Panc1 (cell line): Measurements from ENCODE around the gene RASSF4. TPM values are rescaled to one million over a fixed set of nuclear protein-coding genes. Genes with fewer than 3 reads are reported as not detected.

Experiments
- ATAC-seq: fragments of 200-7000 bp; cut with Tn5 transposase; 2 replicates; pipeline ENCODE4 v1.9.1; 2020; ENCODE audit warnings: mild to moderate bottlenecking, moderate library complexity
- BruUV-seq: library from RNA; stranded (reverse); fragments of 400-500 nt; replicated peaks from 2 replicates; lab custom pipeline; 2021; lab: Mats Ljungman, UMichigan
- CTCF ChIA-PET: fragments of 300-600 bp; sonication (Branson Sonifier 250); formaldehyde crosslinking; loops from one replicate; lab custom pipeline; 2022; ENCODE audit warnings: antibody characterized with exemption; lab: Charles Lee
- POLR2A ChIA-PET: fragments of 300-600 bp; sonication (Branson Sonifier 250); formaldehyde crosslinking; loops from one replicate; lab custom pipeline; 2022; ENCODE audit warnings: antibody characterized with exemption; lab: Charles Lee
- DNase-seq: peaks from one replicate; pipeline ENCODE4 v3.0.0-alpha.2; 2010; ENCODE audit warnings: low read depth, low spot score
- H3K27ac ChIP-seq: 2 replicates; pipeline ENCODE4 v1.5.1; 2011; ENCODE audit warnings: mild to moderate bottlenecking, low read length, inconsistent platforms
- H3K27me3 ChIP-seq: fragments of 200-500 bp; sonication (Bioruptor generic); 2 replicates; pipeline ENCODE4 v1.6.0; 2014; ENCODE audit warnings: low read length, inconsistent platforms; ENCODE audit not compliant: control insufficient read depth, insufficient read depth
- H3K36me3 ChIP-seq: fragments of 200-500 bp; sonication (Bioruptor generic); 2 replicates; pipeline ENCODE4 v1.5.1; 2014; ENCODE audit warnings: inconsistent platforms, mild to moderate bottlenecking, low read length, moderate library complexity; ENCODE audit not compliant: control insufficient read depth, insufficient read depth
- H3K4me1 ChIP-seq: 2 replicates; pipeline ENCODE4 v1.5.1; 2011; ENCODE audit warnings: inconsistent platforms, mild to moderate bottlenecking, low read length, moderate library complexity; ENCODE audit not compliant: control insufficient read depth, insufficient read depth
- H3K4me3 ChIP-seq, 2 experiments: 2 replicates each; pipeline ENCODE4 v1.5.1; 2011 to 2012; ENCODE audit warnings: low read depth in 2 of 2, low read length in 2 of 2, mild to moderate bottlenecking in 2 of 2, inconsistent platforms in 1 of 2, moderate library complexity in 1 of 2
- H3K9me3 ChIP-seq: fragments of 200-500 bp; sonication (Bioruptor generic); 2 replicates; pipeline ENCODE4 v1.5.1; 2014; ENCODE audit warnings: low read depth, mild to moderate bottlenecking, inconsistent platforms, low read length, moderate library complexity; ENCODE audit not compliant: control insufficient read depth, insufficient read depth
- CTCF ChIP-seq: fragments of 450-650 bp; IDR thresholded peaks from 2 replicates; pipeline ENCODE4 v1.5.1; 2017; ENCODE audit warnings: mild to moderate bottlenecking
- POLR2AphosphoS5 ChIP-seq: IDR thresholded peaks from 2 replicates; pipeline ENCODE4 v1.6.1; 2012; ENCODE audit warnings: mild to moderate bottlenecking, low read depth, low read length, moderate library complexity
- REST ChIP-seq, 2 experiments: IDR thresholded peaks; 2 replicates each; pipeline ENCODE4 v1.6.1; 2011 to 2012; ENCODE audit warnings: low read depth in 2 of 2, control low read depth in 1 of 2, low read length in 1 of 2, mild to moderate bottlenecking in 1 of 2, moderate library complexity in 1 of 2; ENCODE audit not compliant: insufficient read depth in 1 of 2
- SIN3A ChIP-seq: IDR thresholded peaks from 2 replicates; pipeline ENCODE4 v1.6.1; 2012; ENCODE audit warnings: low read depth, mild to moderate bottlenecking, low read length, moderate library complexity, borderline replicate concordance; ENCODE audit not compliant: insufficient read depth
- TCF7L2 ChIP-seq: IDR thresholded peaks from 2 replicates; pipeline ENCODE4 v1.6.1; 2011; ENCODE audit warnings: mild to moderate bottlenecking, low read depth, low read length, inconsistent platforms
- in situ Hi-C: cut with HindIII; loops from 2 replicates; pipeline ENCODE4 v1.10.0; 2016; ENCODE audit warnings: low sequenced_read_pairs, low pct_unique_long_range_greater_than_20kb
- intact Hi-C: fragments of 100-400 bp; cut with micrococcal nuclease; formaldehyde crosslinking; loops from one replicate; pipeline ENCODE4 v1.10.0; 2022; ENCODE audit not compliant: unreplicated experiment
- total RNA-seq: library from RNA; stranded (reverse); gene quantifications from one replicate; pipeline ENCODE4 v1.2.1, GENCODE V29; 2021; ENCODE audit not compliant: unreplicated experiment

RASSF4 gene
- total RNA-seq, 1 experiment from 2014 or later: 13.9 TPM

DNA sequence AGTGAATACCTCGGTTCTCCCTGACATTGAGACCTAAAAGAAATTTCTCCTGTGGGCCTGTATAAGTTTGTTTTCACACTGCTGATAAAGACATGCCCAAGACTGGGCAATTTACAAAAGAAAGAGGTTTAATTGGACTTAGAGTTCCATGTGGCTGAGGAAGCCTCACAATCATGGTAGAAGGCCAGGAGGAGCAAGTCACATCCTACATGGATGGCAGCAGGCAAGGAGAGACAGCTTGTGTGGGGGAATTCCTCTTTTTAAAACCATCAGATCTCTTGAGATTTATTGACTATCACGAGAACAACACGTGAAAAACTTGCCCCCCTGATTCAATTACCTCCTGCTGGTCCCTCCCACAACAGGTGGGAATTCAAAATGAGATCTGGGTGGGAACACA is 41.8 kb upstream of the RASSF4 start:
- Histone ChIP-seq H3K4me1 (no peaks in the 10 kb centered on the region), H3K27me3 (peaks cover 5% of the 10 kb centered on the region), H3K36me3 (no peaks in the 10 kb centered on the region), H3K4me3 (no peak overlapping the region), H3K27ac (no peak overlapping the region), H3K9me3 (no peaks in the 10 kb centered on the region)
- ChIA-PET CTCF (no interaction called here), POLR2A (no interaction called here)
- DNase-seq: no peak
- ATAC-seq: no peak
- intact Hi-C loops (no loop called here), in situ Hi-C loops (no loop called here)
- no TSS peak for BruUV-seq
- no peak for TF ChIP-seq CTCF
- no peak for TF ChIP-seq SIN3A
- TF ChIP-seq TCF7L2: no peak
- TF ChIP-seq POLR2AphosphoS5: no peak
- no peak for TF ChIP-seq REST (IDR thresholded peaks at IDR 0.05; ENCODE audit: insufficient read depth in 1 of 2, low read depth in 2 of 2, low read length in 1 of 2)

DNA sequence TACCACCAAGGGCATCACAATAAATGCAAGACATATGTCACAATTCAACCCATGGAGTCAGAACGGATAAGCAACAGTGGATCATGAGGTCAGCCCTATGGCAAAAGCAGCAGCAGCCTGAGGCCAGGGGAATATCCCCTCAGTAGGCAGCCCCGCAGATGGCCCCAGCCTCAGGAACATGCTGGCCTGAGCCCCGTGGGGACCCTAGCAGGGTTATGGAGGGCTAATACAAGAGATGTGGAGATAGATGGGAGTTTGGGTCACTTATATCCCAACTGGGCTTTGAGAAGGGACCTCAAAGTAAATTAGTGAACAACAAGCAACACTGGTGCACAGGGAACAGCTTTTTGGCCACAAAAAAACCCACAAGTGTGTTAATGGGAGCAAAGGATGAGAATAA is 39.4 kb upstream of the RASSF4 start:
- DNase-seq: no peak
- BruUV-seq: no TSS peak

More for the DNA sequence above, 39.4 kb upstream of the RASSF4 start:
- TF ChIP-seq CTCF (no peak), SIN3A (no peak), POLR2AphosphoS5 (no peak), REST (IDR thresholded peaks at IDR 0.05; ENCODE audit: insufficient read depth in 1 of 2, low read depth in 2 of 2, low read length in 1 of 2) (no peak), TCF7L2 (no peak)
- Histone ChIP-seq H3K9me3 (no peaks in the 10 kb centered on the region), H3K4me1 (no peaks in the 10 kb centered on the region), H3K27me3 (peaks cover 5% of the 10 kb centered on the region), H3K27ac (no peak overlapping the region), H3K36me3 (no peaks in the 10 kb centered on the region), H3K4me3 (no peak overlapping the region)
- intact Hi-C loops: no loop called here
- POLR2A ChIA-PET: no interaction called here
- ATAC-seq: no peak
- in situ Hi-C loops: no loop called here
- CTCF ChIA-PET: no interaction called here
